Activated effector memory CD4-positive, alpha-beta T cell treated with anti-CD3 and anti-CD28 coated beads, Interleukin-2, amount 50 U/mL, for 16 hours (primary cell): ENCODE results near the gene SNX30.

Source experiments
- DNase-seq: peaks from one replicate; pipeline ENCODE4 v3.0.0-alpha.2; 2020

Gene SNX30

GRCh38 chr9:112890106-112891081, 139.8 kb downstream of the SNX30 start, which contains the start of gene SLC46A2:
Gene SLC46A2 (minus strand): TSS chr9:112890876. CDS start chr9:112890681, 195 bp downstream.
- DNase-seq: no peak

- no peak for DNase-seq
These were observed 141.0 kb downstream of the SNX30 start for GRCh38 chr9:112891521-112891920.

GRCh38 chr9:112892981-112893380, 142.4 kb downstream of the SNX30 start:
- no peak for DNase-seq

GRCh38 chr9:112894041-112894440, 143.5 kb downstream of the SNX30 start:
- no peak for DNase-seq

DNA sequence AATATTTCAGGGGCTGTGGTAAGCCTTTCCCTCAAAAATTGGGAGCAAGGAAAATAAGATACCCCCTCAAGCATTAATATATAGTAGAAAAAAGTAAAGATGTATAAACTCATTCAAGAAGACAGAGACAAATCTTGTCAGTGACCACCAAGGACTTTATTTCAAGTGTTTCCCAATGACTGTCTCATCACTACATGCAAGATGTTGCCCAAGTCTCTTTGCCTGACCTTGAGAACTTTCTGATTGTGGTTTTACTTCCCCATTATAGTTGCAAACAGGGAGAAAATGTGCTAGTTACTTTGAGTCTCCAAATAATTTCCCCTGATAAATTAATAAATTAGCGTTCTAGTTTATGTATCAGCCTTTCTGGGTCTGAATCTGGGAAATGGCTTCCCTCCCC, 144.1 kb downstream of the SNX30 start:
- DNase-seq: no peak

DNA sequence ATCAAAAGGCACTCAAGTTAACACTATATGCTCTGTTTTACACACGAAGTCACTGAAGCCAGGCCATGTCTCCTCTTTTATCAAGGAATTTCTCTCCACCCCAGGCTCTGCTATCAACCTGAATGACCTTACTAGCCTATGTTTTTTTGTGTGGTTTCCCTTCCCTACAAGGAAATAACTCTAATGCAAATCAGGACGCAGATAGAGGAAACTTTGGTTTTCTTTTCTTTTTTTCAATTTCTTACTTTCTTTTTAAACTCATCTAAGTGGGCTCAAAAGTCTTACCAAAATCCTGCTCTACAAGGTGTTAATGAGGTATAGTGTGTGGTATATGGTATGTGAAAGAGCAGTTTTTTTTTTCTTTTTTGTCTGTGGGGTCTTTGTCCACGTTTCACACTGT, 145.6 kb downstream of the SNX30 start:
- no peak for DNase-seq

- no peak for DNase-seq
These were observed 148.3 kb downstream of the SNX30 start for GRCh38 chr9:112898872-112899311.

DNA sequence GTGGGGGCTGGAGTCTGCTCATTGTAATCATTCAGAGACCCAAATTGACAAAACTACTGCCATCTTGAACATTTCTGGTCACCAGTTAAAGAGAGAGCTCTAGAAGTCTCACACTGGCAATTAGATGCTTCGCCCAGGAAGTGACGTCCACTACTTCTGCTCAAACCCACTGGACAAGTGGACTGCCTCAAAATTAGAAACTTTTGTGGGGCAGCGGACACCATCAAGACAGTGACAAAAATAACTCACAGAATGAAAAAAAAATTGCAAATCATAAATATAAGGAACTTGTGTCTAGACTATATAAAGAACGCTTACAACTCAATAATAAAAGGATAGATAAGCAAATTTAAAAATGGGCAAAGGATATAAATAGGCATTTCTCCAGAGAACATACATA, 149.9 kb downstream of the SNX30 start:
- DNase-seq: no peak

GRCh38 chr9:112900901-112901300, 150.3 kb downstream of the SNX30 start:
- DNase-seq: no peak

- DNase-seq: no peak
These were observed 154.5 kb downstream of the SNX30 start for GRCh38 chr9:112905084-112905483.

DNA sequence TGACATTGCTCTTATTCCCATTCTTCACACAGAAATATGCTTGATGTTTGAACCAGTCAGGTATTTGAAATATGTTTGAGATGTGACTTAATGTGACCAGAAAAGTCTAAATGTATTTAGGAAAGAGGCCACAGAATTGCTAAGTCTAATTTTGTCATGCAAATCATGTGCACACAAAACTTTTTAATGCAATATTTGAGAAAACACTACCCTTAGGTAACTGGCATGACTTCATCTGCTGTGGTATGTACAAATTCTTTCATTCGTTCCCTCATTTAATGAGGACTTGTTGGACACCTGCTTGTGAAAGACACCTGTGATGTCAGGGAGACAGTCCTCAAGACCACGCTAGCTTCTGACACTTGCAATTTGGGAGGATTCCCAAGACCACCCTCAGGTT, 161.2 kb downstream of the SNX30 start:
- DNase-seq: no peak

DNA sequence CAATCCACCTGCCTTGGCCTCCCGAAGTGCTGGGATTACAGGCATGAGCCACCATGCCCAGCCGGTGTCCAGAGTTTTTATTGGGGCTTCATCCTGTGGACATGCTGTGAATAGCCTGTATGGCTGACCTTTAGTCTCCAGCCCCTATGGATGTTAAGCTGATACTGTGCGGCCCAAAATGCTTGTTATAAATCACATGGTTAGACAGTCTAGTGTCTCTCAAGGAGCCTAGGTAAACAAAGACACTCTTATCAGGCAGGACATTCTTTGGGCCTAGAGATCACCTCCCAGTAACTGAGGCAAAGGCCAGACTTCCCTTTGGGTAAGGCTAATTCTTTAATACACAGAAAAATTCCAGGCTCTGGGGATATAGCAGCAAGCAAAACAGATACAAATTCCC, 162.1 kb downstream of the SNX30 start:
- DNase-seq: no peak

DNA sequence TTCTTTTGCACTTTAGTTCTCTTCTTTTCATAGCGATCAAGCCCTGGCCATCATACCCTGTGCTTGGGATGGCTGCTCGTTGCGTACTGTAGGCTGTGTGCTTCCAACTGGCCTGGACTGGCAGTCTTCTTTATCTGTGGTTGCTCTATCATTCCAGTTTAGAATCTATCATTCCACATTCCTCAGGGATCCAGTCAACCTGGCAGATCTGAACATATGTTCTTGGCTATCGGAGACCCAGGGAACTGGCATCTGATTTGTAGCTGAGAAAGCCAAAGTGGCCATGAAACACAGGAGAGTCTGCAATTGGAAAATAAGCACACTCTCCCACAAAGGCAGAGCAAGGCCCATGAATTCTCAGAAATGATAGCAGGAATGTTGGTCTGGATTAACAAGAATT, 162.8 kb downstream of the SNX30 start:
- no peak for DNase-seq

GRCh38 chr9:112914524-112914923, 164.0 kb downstream of the SNX30 start:
- no peak for DNase-seq

- no peak for DNase-seq
These were observed 166.8 kb downstream of the SNX30 start for GRCh38 chr9:112917047-112917986.

- DNase-seq: no peak
These were observed 167.4 kb downstream of the SNX30 start for GRCh38 chr9:112917987-112918362.

- no peak for DNase-seq
These were observed 171.0 kb downstream of the SNX30 start for GRCh38 chr9:112921549-112921948.
